ENCODE results near the gene GRSF1.
"Not testable (repeated sequence)": the region's sequence is repeated elsewhere in the genome, so short reads cannot be mapped to it uniquely, and the experiment has no call there.

GRSF1 gene

GRCh38 chr4:70836081-70836480 lies 3.6 kb downstream of the GRSF1 start:
- DNase-seq (ENCODE audit: low read depth in 3 of 3): no peak

- DNase-seq (ENCODE audit: low read depth in 3 of 3): no peak
These were observed 6.0 kb downstream of the GRSF1 start for GRCh38 chr4:70833675-70834074.

- no peak for DNase-seq (ENCODE audit: low read depth in 3 of 3)
These were observed 8.4 kb downstream of the GRSF1 start for GRCh38 chr4:70831293-70831692.

GRCh38 chr4:70830054-70830453 lies 9.6 kb downstream of the GRSF1 start:
- no peak for DNase-seq (ENCODE audit: low read depth in 3 of 3)

- no peak for DNase-seq (ENCODE audit: low read depth in 3 of 3)
These were observed 10.2 kb downstream of the GRSF1 start for GRCh38 chr4:70829492-70829891.

GRCh38 chr4:70829015-70829414 lies 10.7 kb downstream of the GRSF1 start:
- DNase-seq (ENCODE audit: low read depth in 3 of 3): no peak

- DNase-seq (ENCODE audit: low read depth in 3 of 3): no peak
These were observed 20.8 kb downstream of the GRSF1 start for GRCh38 chr4:70818921-70819320.

- DNase-seq (ENCODE audit: low read depth in 3 of 3): no peak
These were observed 21.4 kb downstream of the GRSF1 start for GRCh38 chr4:70818173-70818855.

- no peak for DNase-seq (ENCODE audit: low read depth in 3 of 3)
These were observed 22.8 kb downstream of the GRSF1 start for GRCh38 chr4:70816894-70817293.

GRCh38 chr4:70815370-70815769 lies 24.3 kb downstream of the GRSF1 start:
- no peak for DNase-seq (ENCODE audit: low read depth in 3 of 3)

- DNase-seq (ENCODE audit: low read depth in 3 of 3): no peak
These were observed 31.5 kb downstream of the GRSF1 start for GRCh38 chr4:70808151-70808550.

- DNase-seq (ENCODE audit: low read depth in 3 of 3): no peak
These were observed 36.6 kb downstream of the GRSF1 start for GRCh38 chr4:70802928-70803580.

- DNase-seq (ENCODE audit: low read depth in 3 of 3): no peak
These were observed 38.4 kb downstream of the GRSF1 start for GRCh38 chr4:70801265-70801809.

- DNase-seq (ENCODE audit: low read depth in 3 of 3): no peak
These were observed 46.1 kb downstream of the GRSF1 start for GRCh38 chr4:70793626-70794025.

- no peak for DNase-seq (ENCODE audit: low read depth in 3 of 3)
These were observed 51.0 kb downstream of the GRSF1 start for GRCh38 chr4:70788733-70789132.

- DNase-seq (ENCODE audit: low read depth in 3 of 3): no peak
These were observed 52.2 kb downstream of the GRSF1 start for GRCh38 chr4:70787496-70787895.

- no peak for DNase-seq (ENCODE audit: low read depth in 3 of 3)
These were observed 56.6 kb downstream of the GRSF1 start for GRCh38 chr4:70783096-70783495.

GRCh38 chr4:70778888-70779422 lies 60.7 kb downstream of the GRSF1 start:
- no peak for DNase-seq (ENCODE audit: low read depth in 3 of 3)

- DNase-seq (ENCODE audit: low read depth in 3 of 3): no peak
These were observed 66.6 kb downstream of the GRSF1 start for GRCh38 chr4:70772929-70773555.

GRCh38 chr4:70769396-70769795 lies 70.3 kb downstream of the GRSF1 start:
- DNase-seq (ENCODE audit: low read depth in 3 of 3): not testable (repeated sequence)

GRCh38 chr4:70768301-70768948 lies 71.3 kb downstream of the GRSF1 start:
- no peak for DNase-seq (ENCODE audit: low read depth in 3 of 3)
